Neural progenitor cell (in vitro differentiated cells): ENCODE measurements around the gene GALE.

Source experiments
- EZH2 ChIP-seq: fragments of 200-600 bp; sonication (generic); IDR thresholded peaks from 2 replicates; pipeline ENCODE4 v1.6.1; 2017; ENCODE audit warnings: antibody characterized with exemption, mild to moderate bottlenecking, moderate library complexity
- EZH2phosphoT487 ChIP-seq: fragments of 200-600 bp; sonication (generic); IDR thresholded peaks from 2 replicates; pipeline ENCODE4 v1.6.1; 2017; ENCODE audit warnings: antibody characterized with exemption

- TF ChIP-seq EZH2 (peak; percentile 11), EZH2phosphoT487 (no peak)
Measured at GRCh38 chr1:23799570-23800399, 769 bp downstream of the GALE start.
